GM19438 (cell line): Measurements from ENCODE around the gene SLC2A4.
"Not testable (repeated sequence)": the region's sequence is repeated elsewhere in the genome, so short reads cannot be mapped to it uniquely, and the experiment has no call there.

ENCODE experiments used
- ATAC-seq: cut with Tn5 transposase; IDR thresholded peaks from one replicate; pipeline ENCODE4 v1.9.1; 2021; ENCODE audit warnings: low read depth; ENCODE audit not compliant: unreplicated experiment

SLC2A4 gene

DNA sequence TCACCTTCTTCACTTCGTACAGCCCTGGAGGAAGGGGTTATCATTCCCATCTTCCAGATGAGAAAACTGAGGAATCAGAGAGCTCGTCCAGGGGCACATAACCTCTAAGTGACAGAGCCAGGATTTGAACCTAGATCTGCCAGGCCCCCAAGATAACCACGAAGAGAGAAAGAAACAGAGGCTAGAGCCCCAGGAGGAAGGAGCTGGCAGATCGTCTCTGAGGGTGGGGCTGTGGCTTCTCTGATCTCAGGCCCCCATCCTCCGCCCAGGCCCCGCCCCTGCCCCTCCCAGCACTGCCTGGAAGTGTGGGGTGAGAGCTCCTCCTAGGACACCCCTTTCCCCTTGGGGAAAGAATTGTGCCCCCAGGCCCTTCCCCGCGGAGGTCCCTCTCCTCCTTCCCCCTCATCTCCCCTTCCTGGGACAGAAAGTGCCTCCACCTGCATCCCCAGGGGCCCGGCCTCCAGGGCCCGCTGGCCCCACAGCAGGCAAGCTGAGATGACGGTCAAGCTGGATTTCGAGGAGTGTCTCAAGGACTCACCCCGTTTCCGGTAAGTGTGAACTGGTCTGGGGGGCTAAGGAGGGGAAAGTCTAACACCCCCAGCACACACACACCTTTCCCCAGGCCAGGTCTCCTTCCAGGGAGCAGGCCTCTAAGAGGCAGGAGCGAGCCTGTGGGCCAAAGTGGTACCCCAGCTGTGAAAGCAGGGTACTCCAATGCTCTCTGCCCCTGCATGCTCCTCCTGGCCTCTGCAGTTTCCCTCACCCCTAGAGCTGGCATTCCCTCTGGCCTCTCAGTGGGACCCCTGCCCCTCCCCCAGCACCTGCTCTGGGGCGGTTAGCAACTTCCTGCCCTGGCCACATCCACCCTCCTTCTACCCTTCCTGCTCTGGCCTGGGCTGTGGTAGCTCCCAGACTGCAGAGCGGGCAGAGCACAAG, 55.0 kb downstream of the SLC2A4 start, which contains the start of gene ACAP1:
ACAP1 (plus strand) TSS at position 290 of the 936 bp plus-strand sequence; CDS start at position 496, 206 bp downstream.
- no peak for ATAC-seq

DNA sequence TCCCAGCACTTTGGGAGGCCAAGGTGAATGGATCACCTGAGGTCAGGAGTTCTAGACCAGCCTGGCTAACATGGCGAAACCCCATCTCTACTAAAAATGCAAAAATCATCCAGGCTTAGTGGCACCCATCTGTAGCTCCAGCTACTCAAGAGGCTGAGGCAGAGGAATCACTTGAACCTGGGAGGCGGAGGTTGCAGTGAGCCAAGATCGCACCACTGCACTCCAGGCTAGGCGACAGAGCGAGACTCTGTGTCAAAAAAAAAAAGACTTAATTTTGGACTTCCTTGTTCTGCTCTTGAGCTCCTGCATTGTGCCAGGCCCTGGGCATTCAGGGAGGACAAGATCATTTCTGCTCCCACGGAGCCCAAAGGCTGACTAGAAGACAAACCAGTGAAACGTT, 56.1 kb downstream of the SLC2A4 start:
- ATAC-seq: not testable (repeated sequence)
